Muscle layer of duodenum (tissue), 2 donors: ENCODE data around the gene GLCE.
"Not testable (repeated sequence)": the region's sequence is repeated elsewhere in the genome, so short reads cannot be mapped to it uniquely, and the experiment has no call there.

ENCODE experiments used
- H3K27ac ChIP-seq: one replicate; pipeline ENCODE4 v1.7.0; 2013; ENCODE audit warnings: mild to moderate bottlenecking, low read length
- H3K27me3 ChIP-seq: one replicate; pipeline ENCODE4 v1.7.0; 2013; ENCODE audit warnings: low read depth, mild to moderate bottlenecking, control low read depth, low read length
- H3K36me3 ChIP-seq, 2 donors: one replicate each; pipeline ENCODE4 v1.7.0; 2013; ENCODE audit warnings: low read length in 2 of 2, control low read depth in 1 of 2, mild to moderate bottlenecking in 1 of 2; ENCODE audit not compliant: insufficient read depth in 2 of 2, control insufficient read depth in 1 of 2
- H3K4me1 ChIP-seq, 2 donors: one replicate each; pipeline ENCODE4 v1.7.0; 2013; ENCODE audit warnings: low read length in 2 of 2, mild to moderate bottlenecking in 2 of 2, control low read depth in 1 of 2, moderate library complexity in 1 of 2; ENCODE audit not compliant: insufficient read depth in 2 of 2, control insufficient read depth in 1 of 2
- H3K4me3 ChIP-seq, 2 donors: one replicate each; pipeline ENCODE4 v1.7.0; 2013; ENCODE audit warnings: low read length in 2 of 2, low read depth in 1 of 2, mild to moderate bottlenecking in 1 of 2
- H3K9me3 ChIP-seq, 2 donors: one replicate each; pipeline ENCODE4 v1.7.0; 2013; ENCODE audit warnings: low read length in 2 of 2, control low read depth in 1 of 2, mild to moderate bottlenecking in 1 of 2; ENCODE audit not compliant: control insufficient read depth in 1 of 2
- donor health status: healthy.

The GLCE gene

GRCh38 chr15:69279636-69280035 lies 119.2 kb downstream of the GLCE start:
- no peaks in the 10 kb centered on the region for H3K36me3 ChIP-seq
- H3K4me1 ChIP-seq, result no peaks in the 10 kb centered on the region
- H3K27ac ChIP-seq, result no peak overlapping the region
- H3K9me3 ChIP-seq, result no peaks in the 10 kb centered on the region
- no peaks in the 10 kb centered on the region for H3K27me3 ChIP-seq
- no peak overlapping the region for H3K4me3 ChIP-seq

- H3K27me3 ChIP-seq, result no peaks in the 10 kb centered on the region
- no peak overlapping the region for H3K4me3 ChIP-seq
- H3K9me3 ChIP-seq, result no peaks in the 10 kb centered on the region
- no peaks in the 10 kb centered on the region for H3K36me3 ChIP-seq
- H3K27ac ChIP-seq, result no peak overlapping the region
- no peaks in the 10 kb centered on the region for H3K4me1 ChIP-seq
Measured at GRCh38 chr15:69280783-69281182, 120.3 kb downstream of the GLCE start.

- Histone ChIP-seq H3K4me3 (no peak overlapping the region), H3K9me3 (no peaks in the 10 kb centered on the region), H3K36me3 (no peaks in the 10 kb centered on the region), H3K27ac (no peak overlapping the region), H3K4me1 (no peaks in the 10 kb centered on the region), H3K27me3 (no peaks in the 10 kb centered on the region)
Measured at GRCh38 chr15:69282104-69282743, 121.8 kb downstream of the GLCE start.

- Histone ChIP-seq H3K36me3 (no peaks in the 10 kb centered on the region), H3K27ac (no peak overlapping the region), H3K4me1 (no peaks in the 10 kb centered on the region), H3K27me3 (no peaks in the 10 kb centered on the region), H3K9me3 (no peaks in the 10 kb centered on the region), H3K4me3 (no peak overlapping the region)
Measured at GRCh38 chr15:69285834-69286233, 125.4 kb downstream of the GLCE start.

- Histone ChIP-seq H3K27ac (no peak overlapping the region), H3K36me3 (no peaks in the 10 kb centered on the region), H3K4me1 (no peaks in the 10 kb centered on the region), H3K27me3 (no peaks in the 10 kb centered on the region), H3K4me3 (no peak overlapping the region), H3K9me3 (no peaks in the 10 kb centered on the region)
Measured at GRCh38 chr15:69288011-69288410, 127.6 kb downstream of the GLCE start.

GRCh38 chr15:69288531-69289341 lies 128.3 kb downstream of the GLCE start:
- Histone ChIP-seq H3K27ac (no peak overlapping the region), H3K9me3 (no peaks in the 10 kb centered on the region), H3K27me3 (no peaks in the 10 kb centered on the region)

GRCh38 chr15:69289342-69290146 lies 129.1 kb downstream of the GLCE start:
- no peaks in the 10 kb centered on the region for H3K9me3 ChIP-seq
- H3K4me3 ChIP-seq, result no peak overlapping the region
- H3K27ac ChIP-seq, result no peak overlapping the region
- H3K4me1 ChIP-seq, result no peaks in the 10 kb centered on the region
- no peaks in the 10 kb centered on the region for H3K27me3 ChIP-seq
- no peaks in the 10 kb centered on the region for H3K36me3 ChIP-seq

More at GRCh38 chr15:69288531-69289341, 128.3 kb downstream of the GLCE start:
- H3K4me3 ChIP-seq, result no peak overlapping the region
- no peaks in the 10 kb centered on the region for H3K4me1 ChIP-seq
- H3K36me3 ChIP-seq, result no peaks in the 10 kb centered on the region

GRCh38 chr15:69290346-69291164 lies 130.1 kb downstream of the GLCE start:
- Histone ChIP-seq H3K27ac (no peak overlapping the region), H3K4me3 (no peak overlapping the region), H3K9me3 (peaks cover 0 to 4% of the 10 kb centered on the region in 2 donors), H3K4me1 (no peaks in the 10 kb centered on the region), H3K27me3 (no peaks in the 10 kb centered on the region), H3K36me3 (no peaks in the 10 kb centered on the region)

GRCh38 chr15:69291651-69292050 lies 131.2 kb downstream of the GLCE start:
- not testable (repeated sequence) for H3K27ac ChIP-seq, H3K9me3 ChIP-seq, H3K4me3 ChIP-seq, H3K27me3 ChIP-seq, H3K36me3 ChIP-seq, H3K4me1 ChIP-seq

- H3K36me3 ChIP-seq, result no peaks in the 10 kb centered on the region
- H3K9me3 ChIP-seq, result peaks cover 0 to 4% of the 10 kb centered on the region in 2 donors
Measured at GRCh38 chr15:69292826-69293420, 132.5 kb downstream of the GLCE start.

More at GRCh38 chr15:69292826-69293420, 132.5 kb downstream of the GLCE start:
- Histone ChIP-seq H3K4me1 (no peaks in the 10 kb centered on the region), H3K27ac (no peak overlapping the region), H3K27me3 (peaks cover 5% of the 10 kb centered on the region), H3K4me3 (no peak overlapping the region)
